ENCODE data around the gene CD300LD.

GRCh38 chr17:74545843-74546230 is 46.2 kb downstream of the CD300LD start, which contains the start of gene CD300C:
- TF ChIP-seq, protein P1, sequence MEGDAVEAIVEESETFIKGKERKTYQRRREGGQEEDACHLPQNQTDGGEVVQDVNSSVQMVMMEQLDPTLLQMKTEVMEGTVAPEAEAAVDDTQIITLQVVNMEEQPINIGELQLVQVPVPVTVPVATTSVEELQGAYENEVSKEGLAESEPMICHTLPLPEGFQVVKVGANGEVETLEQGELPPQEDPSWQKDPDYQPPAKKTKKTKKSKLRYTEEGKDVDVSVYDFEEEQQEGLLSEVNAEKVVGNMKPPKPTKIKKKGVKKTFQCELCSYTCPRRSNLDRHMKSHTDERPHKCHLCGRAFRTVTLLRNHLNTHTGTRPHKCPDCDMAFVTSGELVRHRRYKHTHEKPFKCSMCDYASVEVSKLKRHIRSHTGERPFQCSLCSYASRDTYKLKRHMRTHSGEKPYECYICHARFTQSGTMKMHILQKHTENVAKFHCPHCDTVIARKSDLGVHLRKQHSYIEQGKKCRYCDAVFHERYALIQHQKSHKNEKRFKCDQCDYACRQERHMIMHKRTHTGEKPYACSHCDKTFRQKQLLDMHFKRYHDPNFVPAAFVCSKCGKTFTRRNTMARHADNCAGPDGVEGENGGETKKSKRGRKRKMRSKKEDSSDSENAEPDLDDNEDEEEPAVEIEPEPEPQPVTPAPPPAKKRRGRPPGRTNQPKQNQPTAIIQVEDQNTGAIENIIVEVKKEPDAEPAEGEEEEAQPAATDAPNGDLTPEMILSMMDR (conservative IDR thresholded peaks at IDR 0.05; ENCODE audit: low read depth, low read length): no peak
- TF ChIP-seq EZH2 (IDR thresholded peaks at IDR 0.05; ENCODE audit: borderline replicate concordance, low read depth, low read length, poor library complexity, severe bottlenecking): no peak

Measured in A673 (cell line).